ENCODE data around the gene TFDP1.

Gene TFDP1

DNA sequence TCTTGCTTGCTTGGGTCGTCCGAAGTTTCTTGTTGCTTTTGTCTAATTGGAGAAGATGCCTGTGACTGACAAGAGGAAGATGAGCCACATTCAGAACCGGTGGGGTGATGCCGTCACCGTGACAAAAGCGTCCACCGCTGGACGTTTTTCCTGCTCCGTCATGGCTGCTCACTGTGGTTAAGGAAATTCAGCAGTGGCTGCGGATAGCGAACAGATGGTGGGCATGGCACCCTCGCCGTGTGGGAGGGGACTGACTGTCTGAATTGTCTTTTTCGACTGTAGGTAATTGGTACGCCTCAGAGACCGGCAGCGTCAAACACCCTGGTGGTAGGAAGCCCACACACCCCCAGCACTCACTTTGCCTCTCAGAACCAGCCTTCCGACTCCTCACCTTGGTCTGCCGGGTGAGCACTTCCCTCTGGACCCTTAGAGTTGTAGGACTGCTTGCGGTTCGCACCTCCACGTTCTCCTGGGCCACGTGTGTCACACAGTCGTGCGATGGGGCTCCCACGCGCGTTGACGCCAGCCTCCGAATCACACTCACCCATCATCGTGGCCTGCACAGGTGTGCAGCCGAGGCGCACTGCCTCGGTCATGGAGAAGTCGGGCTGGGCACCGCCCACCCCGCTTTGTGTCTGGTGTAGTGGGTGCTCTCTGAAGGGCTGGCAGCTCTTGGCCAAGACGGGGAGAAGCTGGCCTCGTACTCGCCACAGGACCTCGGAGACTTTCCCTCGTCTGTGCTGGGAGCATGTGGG, 47.0 kb downstream of the TFDP1 start:
- DNase-seq (ENCODE audit: low read depth), result no peak
- H3K4me3 ChIP-seq (ENCODE audit: control insufficient read depth, low read depth, low read length), result no peak overlapping the region
- TF ChIP-seq, protein P1, sequence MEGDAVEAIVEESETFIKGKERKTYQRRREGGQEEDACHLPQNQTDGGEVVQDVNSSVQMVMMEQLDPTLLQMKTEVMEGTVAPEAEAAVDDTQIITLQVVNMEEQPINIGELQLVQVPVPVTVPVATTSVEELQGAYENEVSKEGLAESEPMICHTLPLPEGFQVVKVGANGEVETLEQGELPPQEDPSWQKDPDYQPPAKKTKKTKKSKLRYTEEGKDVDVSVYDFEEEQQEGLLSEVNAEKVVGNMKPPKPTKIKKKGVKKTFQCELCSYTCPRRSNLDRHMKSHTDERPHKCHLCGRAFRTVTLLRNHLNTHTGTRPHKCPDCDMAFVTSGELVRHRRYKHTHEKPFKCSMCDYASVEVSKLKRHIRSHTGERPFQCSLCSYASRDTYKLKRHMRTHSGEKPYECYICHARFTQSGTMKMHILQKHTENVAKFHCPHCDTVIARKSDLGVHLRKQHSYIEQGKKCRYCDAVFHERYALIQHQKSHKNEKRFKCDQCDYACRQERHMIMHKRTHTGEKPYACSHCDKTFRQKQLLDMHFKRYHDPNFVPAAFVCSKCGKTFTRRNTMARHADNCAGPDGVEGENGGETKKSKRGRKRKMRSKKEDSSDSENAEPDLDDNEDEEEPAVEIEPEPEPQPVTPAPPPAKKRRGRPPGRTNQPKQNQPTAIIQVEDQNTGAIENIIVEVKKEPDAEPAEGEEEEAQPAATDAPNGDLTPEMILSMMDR (conservative IDR thresholded peaks at IDR 0.05; ENCODE audit: control insufficient read depth, insufficient read depth, low read depth, low read length), result no peak

DNA sequence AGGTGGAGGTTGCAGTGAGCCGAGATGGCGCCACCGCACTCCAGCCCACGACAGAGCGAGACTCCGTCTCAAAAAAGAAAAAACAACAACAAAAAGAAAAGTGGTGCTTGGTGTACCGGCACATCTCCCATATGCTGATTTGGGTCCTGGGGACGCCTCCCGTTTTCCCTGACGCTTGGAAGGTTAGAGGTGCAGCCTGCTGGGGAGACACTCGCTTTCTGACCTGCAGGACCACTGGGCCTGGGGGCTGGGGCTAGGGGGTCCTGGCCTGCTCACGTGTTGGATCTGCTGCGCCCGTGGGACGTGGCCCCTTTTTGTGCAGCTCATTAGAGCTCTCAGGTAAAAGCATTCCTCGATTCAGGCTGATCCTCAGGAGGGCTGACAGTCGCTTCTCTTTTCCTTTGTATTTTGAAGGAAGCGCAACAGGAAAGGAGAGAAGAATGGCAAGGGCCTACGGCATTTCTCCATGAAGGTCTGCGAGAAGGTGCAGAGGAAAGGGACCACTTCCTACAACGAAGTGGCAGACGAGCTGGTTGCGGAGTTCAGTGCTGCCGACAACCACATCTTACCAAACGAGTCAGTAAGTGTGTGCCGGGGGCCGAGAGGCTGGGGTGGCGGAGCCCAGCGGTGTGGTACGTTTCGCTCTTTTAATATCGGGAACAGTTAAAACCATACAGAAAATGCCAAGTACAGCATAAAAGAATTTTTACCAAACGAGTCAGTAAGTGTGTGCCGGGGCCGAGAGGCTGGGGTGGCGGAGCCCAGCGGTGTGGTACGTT, 48.3 kb downstream of the TFDP1 start:
- no peak for DNase-seq (ENCODE audit: low read depth)
- no peak overlapping the region for H3K4me3 ChIP-seq (ENCODE audit: control insufficient read depth, low read depth, low read length)
- TF ChIP-seq, protein P1 (conservative IDR thresholded peaks at IDR 0.05; ENCODE audit: control insufficient read depth, insufficient read depth, low read depth, low read length), result no peak

DNA sequence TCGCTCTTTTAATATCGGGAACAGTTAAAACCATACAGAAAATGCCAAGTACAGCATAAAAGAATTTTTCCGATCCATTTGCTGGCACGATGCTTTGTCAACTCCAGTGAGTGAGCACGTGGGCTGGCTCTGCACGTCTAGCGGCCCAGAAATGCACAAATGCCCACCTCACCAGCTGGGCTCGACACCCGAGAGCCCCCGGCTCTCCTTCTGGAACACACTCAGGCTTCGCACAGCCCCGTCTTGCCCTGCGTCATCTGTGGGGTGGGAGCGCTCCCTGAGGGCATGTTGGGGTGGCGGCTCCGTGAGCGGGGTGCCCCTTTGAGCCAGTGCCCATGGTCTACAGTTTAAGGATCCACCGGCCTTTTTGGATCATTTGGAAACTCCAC, 48.9 kb downstream of the TFDP1 start:
- TF ChIP-seq, protein P1 (conservative IDR thresholded peaks at IDR 0.05; ENCODE audit: control insufficient read depth, insufficient read depth, low read depth, low read length), result no peak
- H3K4me3 ChIP-seq (ENCODE audit: control insufficient read depth, low read depth, low read length), result no peak overlapping the region
- no peak for DNase-seq (ENCODE audit: low read depth)

DNA sequence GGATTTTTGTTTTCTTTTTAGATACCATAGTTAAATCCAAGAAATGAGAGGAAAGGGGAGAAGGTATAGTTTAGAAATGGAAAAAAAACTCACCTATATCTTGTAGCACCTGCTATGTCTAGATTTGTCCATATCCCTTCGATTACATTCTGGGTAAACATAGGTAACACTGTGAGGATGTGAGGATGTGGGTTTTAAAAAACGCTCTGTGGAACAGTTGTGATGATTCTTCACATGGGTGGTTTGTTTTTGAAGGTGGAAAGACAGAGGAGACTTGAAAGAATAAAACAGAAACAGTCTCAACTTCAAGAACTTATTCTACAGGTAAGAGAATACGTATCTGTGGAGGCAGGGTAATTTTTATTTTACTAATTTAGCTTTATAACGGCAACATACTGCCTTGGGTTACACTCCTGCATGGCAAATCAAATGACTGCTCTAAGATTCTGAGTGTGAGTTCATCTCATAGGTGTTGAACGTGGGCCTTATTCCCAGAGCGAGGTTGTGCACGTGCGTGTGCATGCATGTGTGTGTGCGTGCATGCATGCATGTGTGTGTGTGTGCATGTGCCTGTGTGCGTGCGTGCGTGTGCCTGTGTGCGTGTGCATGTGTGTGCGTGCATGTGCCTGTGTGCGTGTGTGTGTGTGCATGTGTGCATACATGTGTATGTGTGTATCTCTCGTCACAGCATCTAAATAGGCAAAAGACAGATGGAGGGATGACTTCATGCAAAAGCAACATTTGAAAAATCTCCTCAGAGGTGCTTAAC, 49.9 kb downstream of the TFDP1 start:
- DNase-seq (ENCODE audit: low read depth), result no peak
- no peak overlapping the region for H3K4me3 ChIP-seq (ENCODE audit: control insufficient read depth, low read depth, low read length)
- TF ChIP-seq, protein P1 (conservative IDR thresholded peaks at IDR 0.05; ENCODE audit: control insufficient read depth, insufficient read depth, low read depth, low read length), result no peak

DNA sequence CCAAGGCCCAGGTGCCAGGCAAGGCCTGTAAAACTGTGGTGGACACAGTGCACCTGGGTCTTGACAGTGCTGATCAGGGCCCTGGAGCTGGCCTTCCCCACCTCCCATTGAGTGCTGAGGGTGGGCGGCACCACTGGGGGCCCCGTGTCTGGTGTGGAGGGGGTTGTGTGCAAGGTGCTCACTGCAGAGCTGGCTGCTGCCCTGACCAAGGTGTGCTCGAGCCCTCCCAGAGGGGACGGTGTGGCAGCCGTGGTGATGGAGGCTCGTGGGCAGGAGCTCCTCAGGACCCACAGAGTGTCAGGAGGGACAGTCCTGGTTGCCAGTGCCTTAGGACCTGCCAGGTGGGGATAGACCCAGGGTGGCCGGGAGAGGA, 50.5 kb downstream of the TFDP1 start:
- TF ChIP-seq, protein P1 (conservative IDR thresholded peaks at IDR 0.05; ENCODE audit: control insufficient read depth, insufficient read depth, low read depth, low read length), result no peak
- no peak for DNase-seq (ENCODE audit: low read depth)
- H3K4me3 ChIP-seq (ENCODE audit: control insufficient read depth, low read depth, low read length), result no peak overlapping the region

DNA sequence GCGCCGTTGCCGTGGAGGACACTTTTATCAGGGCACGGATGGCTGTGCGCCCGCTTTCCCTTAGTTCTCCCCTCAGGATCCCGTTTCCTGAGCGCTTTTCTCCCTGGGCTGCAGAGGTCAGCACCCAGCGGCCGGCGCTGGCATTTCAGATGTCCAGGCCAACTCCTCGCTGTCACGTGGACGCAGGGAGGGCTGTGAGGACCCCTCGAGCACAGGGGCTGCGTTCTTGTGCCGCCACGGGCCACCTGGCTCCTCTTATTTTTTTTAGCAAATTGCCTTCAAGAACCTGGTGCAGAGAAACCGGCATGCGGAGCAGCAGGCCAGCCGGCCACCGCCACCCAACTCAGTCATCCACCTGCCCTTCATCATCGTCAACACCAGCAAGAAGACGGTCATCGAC, 51.2 kb downstream of the TFDP1 start:
- TF ChIP-seq, protein P1 (conservative IDR thresholded peaks at IDR 0.05; ENCODE audit: control insufficient read depth, insufficient read depth, low read depth, low read length), result no peak
- no peak for DNase-seq (ENCODE audit: low read depth)
- no peak overlapping the region for H3K4me3 ChIP-seq (ENCODE audit: control insufficient read depth, low read depth, low read length)

Measured in fibroblast of mammary gland (primary cell).